ENCODE data around the gene DVL2.
A peak's percentile ranks its signal among the peaks of the same experiment; 100 is the strongest.

Gene DVL2

DNA sequence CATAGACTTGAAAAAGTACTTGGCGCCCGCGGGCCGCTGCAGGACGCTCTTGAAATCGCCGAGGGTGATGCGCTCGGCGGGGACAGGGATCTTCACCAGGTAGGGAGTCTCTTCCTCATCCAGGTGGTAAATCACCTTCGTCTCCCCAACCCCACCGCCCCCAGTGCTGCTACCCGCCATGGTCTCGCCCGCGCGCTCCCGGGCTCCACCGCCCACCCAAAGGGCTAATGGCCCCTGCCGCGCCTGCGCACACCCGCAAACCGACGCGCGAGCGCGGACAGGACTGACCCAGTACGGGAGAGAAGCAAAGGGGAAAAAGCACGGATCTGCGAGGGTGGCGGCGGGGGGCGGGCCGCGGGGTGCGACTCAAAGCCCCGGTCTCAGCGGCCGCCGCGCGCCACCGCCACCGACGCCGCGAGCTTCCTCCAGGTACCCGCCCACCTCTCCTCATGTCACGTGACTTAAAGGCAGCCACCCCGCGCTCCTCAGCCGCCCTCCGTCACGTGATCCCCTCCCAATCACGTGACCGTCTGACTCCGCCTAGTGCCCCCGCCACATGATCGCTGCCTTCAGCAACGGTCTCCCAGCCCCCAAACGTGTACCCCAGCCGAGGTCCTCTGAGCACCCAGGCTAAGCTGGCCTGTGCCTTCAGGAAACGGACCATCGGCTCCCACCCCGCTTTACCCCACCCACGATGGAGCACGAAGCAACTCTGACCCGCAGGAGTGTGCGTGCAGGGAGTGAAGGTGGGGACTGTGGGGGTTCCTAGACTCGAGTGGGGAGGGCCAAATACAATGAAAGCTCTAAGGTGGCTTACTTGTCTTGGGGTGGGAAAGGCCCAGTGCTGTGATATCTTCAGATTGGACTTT lies at the start of gene DVL2:
TSS of gene DVL2 (minus strand) at position 435 of the 869 bp plus-strand sequence. CDS start at position 180, 255 bp downstream.
- Histone ChIP-seq H3K9ac (ENCODE audit: low read length in 5 of 5) (peak within 1 kb of the TSS; percentile 78 to 91 (median 85)), H3K9me3 (ENCODE audit: control insufficient read depth in 5 of 5, low read length in 5 of 5) (no peaks in the 10 kb centered on the region), H3K27ac (ENCODE audit: low read depth, low read length) (peak within 1 kb of the TSS; percentile 92), H3K4me3 (ENCODE audit: low read depth in 1 of 5, low read length in 5 of 5) (peak within 1 kb of the TSS; percentile 78 to 87 (median 84)), H3K27me3 (ENCODE audit: control insufficient read depth in 5 of 5, insufficient read depth in 4 of 5, low read length in 5 of 5) (no peaks in the 10 kb centered on the region), H3K36me3 (ENCODE audit: control insufficient read depth in 5 of 5, insufficient read depth in 5 of 5, low read length in 5 of 5) (peaks cover 0 to 32% (median 29%) of the 10 kb centered on the region in 5 donors), H3K4me1 (ENCODE audit: control insufficient read depth in 5 of 5, insufficient read depth in 5 of 5, low read length in 5 of 5) (peaks cover 5 to 50% (median 42%) of the 10 kb centered on the region in 5 donors)

DNA sequence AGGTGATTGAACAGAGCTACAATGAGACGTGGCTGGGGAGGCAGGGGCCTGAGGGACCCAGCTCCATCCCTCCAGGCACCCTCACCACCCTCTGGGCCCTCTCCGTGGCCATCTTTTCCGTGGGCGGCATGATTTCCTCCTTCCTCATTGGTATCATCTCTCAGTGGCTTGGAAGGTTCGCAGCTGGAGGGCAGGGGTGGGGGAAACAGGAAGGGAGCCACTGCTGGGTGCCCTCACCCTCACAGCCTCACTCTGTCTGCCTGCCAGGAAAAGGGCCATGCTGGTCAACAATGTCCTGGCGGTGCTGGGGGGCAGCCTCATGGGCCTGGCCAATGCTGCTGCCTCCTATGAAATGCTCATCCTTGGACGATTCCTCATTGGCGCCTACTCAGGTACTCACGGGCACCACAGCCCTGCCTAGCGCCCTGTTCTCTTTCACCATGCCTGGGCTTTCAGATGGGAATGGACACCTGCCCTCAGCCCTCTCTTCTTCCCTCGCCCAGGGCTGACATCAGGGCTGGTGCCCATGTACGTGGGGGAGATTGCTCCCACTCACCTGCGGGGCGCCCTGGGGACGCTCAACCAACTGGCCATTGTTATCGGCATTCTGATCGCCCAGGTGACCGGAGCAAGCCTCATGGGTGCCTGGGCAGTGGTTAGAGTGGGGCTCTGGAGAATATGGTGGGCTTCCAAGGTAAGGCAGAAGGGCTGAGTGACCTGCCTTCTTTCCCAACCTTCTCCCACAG lies 49.3 kb upstream of the DVL2 start:
- Histone ChIP-seq H3K9me3 (ENCODE audit: control insufficient read depth in 5 of 5, low read length in 5 of 5) (no peaks in the 10 kb centered on the region), H3K9ac (ENCODE audit: low read length in 5 of 5) (peak overlapping the region in 1 of 5 donors; percentile 53), H3K27ac (ENCODE audit: low read depth, low read length) (peak overlapping the region; percentile 90), H3K4me1 (ENCODE audit: control insufficient read depth in 5 of 5, insufficient read depth in 5 of 5, low read length in 5 of 5) (peaks cover 7 to 61% (median 30%) of the 10 kb centered on the region in 5 donors), H3K36me3 (ENCODE audit: control insufficient read depth in 5 of 5, insufficient read depth in 5 of 5, low read length in 5 of 5) (peaks cover 0 to 39% (median 31%) of the 10 kb centered on the region in 5 donors), H3K4me3 (ENCODE audit: low read depth in 1 of 5, low read length in 5 of 5) (peak overlapping the region in 3 of 5 donors; percentile 65 to 69 (median 68)), H3K27me3 (ENCODE audit: control insufficient read depth in 5 of 5, insufficient read depth in 4 of 5, low read length in 5 of 5) (peaks cover 0 to 15% (median 0%) of the 10 kb centered on the region in 5 donors)

DNA sequence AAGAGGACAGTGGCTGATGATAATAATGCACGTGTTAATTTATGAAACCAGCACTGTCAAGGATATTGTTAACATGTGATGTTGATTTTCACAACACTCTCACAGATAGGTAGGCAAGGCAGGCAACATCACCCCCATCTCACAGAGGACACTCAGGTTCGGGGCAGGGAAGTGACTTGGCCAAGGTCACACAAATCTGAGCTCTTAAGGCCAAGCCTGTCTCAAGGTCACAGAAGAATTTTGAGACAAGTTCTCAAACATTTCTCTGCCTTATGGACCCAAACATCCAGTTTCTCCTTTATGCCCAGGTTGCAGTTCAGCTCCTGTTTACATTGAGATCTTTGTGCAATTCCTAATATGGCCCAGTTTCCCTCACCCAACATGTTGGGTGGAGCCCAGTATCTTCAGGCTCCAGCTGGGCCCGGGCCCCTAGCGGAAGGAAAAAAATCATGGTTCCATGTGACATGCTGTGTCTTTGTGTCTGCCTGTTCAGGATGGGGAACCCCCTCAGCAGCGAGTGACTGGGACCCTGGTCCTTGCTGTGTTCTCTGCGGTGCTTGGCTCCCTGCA lies 48.5 kb upstream of the DVL2 start:
- Histone ChIP-seq H3K27ac (ENCODE audit: low read depth, low read length) (peak overlapping the region; percentile 90), H3K9ac (ENCODE audit: low read length in 5 of 5) (peak overlapping the region in 3 of 5 donors; percentile 23 to 77 (median 70)), H3K4me3 (ENCODE audit: low read depth in 1 of 5, low read length in 5 of 5) (peak overlapping the region; percentile 54 to 69 (median 68)), H3K4me1 (ENCODE audit: control insufficient read depth in 5 of 5, insufficient read depth in 5 of 5, low read length in 5 of 5) (peaks cover 7 to 61% (median 30%) of the 10 kb centered on the region in 5 donors), H3K27me3 (ENCODE audit: control insufficient read depth in 5 of 5, insufficient read depth in 4 of 5, low read length in 5 of 5) (peaks cover 0 to 15% (median 0%) of the 10 kb centered on the region in 5 donors), H3K36me3 (ENCODE audit: control insufficient read depth in 5 of 5, insufficient read depth in 5 of 5, low read length in 5 of 5) (peaks cover 0 to 38% (median 31%) of the 10 kb centered on the region in 5 donors), H3K9me3 (ENCODE audit: control insufficient read depth in 5 of 5, low read length in 5 of 5) (no peaks in the 10 kb centered on the region)

DNA sequence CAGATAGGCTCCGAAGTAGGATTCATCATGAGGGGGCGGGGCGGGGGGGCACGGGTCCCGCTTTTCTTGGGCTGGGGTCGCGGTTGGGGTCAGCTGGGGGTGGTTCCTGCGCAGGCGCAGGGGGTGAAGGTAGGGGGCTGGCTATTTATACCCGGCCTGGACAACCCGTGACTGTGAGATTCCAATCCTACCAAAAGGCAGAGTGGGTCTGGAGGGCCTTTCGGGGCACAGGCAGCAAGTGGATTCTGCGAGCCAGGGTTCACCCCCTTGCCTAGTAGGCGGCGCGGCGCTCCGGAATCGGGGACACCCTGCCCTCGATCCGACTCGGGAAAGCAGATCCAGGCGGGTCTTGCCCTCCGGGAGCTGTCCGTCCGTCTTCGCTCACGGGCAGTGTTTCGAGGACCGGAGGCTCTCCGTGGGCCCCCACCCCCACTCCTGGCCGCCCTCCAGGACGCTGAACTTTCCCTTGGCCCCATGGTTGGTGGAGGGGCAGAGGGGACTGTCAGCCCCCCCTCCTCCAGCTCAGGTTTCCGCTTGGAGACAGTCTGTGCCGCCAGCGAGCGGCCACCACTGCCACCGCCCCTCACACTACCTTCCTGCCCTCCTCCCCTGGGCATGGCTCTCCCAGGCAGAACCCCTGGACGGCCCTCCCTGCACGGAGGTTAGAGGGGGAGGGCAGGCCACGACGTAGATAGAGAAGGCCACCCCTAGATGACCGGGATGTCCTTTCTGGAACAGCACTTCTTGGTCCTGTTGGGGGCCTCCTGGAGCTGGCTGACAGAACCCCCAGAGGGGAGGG lies 47.8 kb upstream of the DVL2 start:
- peaks cover 7 to 61% (median 30%) of the 10 kb centered on the region in 5 donors for H3K4me1 ChIP-seq (ENCODE audit: control insufficient read depth in 5 of 5, insufficient read depth in 5 of 5, low read length in 5 of 5)

DNA sequence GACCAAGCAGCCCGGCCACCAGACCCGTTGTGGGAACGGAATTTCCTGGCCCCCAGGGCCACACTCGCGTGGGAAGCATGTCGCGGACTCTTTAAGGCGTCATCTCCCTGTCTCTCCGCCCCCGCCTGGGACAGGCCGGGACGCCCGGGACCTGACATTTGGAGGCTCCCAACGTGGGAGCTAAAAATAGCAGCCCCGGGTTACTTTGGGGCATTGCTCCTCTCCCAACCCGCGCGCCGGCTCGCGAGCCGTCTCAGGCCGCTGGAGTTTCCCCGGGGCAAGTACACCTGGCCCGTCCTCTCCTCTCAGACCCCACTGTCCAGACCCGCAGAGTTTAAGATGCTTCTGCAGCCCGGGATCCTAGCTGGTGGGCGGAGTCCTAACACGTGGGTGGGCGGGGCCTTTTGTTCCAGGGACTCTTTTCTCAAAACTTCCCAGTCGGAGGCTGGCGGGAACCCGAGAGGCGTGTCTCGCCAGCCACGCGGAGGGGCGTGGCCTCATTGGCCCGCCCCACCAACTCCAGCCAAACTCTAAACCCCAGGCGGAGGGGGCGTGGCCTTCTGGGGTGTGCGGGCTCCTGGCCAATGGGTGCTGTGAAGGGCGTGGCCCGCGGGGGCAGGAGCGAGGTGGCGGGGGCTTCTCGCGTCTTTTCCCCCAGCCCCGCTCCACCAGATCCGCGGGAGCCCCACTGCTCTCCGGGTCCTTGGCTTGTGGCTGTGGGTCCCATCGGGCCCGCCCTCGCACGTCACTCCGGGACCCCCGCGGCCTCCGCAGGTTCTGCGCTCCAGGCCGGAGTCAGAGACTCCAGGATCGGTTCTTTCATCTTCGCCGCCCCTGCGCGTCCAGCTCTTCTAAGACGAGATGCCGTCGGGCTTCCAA lies 47.0 kb upstream of the DVL2 start, which contains the start of gene SLC2A4:
TSS of gene SLC2A4 (plus strand) at position 645 of the 879 bp plus-strand sequence. CDS start at position 862, 217 bp downstream.
- H3K4me3 ChIP-seq (ENCODE audit: low read depth in 1 of 5, low read length in 5 of 5): peak within 1 kb of the TSS; percentile 54 to 69 (median 68)
- H3K27ac ChIP-seq (ENCODE audit: low read depth, low read length): peak within 1 kb of the TSS; percentile 90
- H3K4me1 ChIP-seq (ENCODE audit: control insufficient read depth in 5 of 5, insufficient read depth in 5 of 5, low read length in 5 of 5): peaks cover 7 to 61% (median 30%) of the 10 kb centered on the region in 5 donors
- no peaks in the 10 kb centered on the region for H3K9me3 ChIP-seq (ENCODE audit: control insufficient read depth in 5 of 5, low read length in 5 of 5)
- peaks cover 0 to 15% (median 0%) of the 10 kb centered on the region in 5 donors for H3K27me3 ChIP-seq (ENCODE audit: control insufficient read depth in 5 of 5, insufficient read depth in 4 of 5, low read length in 5 of 5)
- peaks cover 0 to 28% (median 24%) of the 10 kb centered on the region in 5 donors for H3K36me3 ChIP-seq (ENCODE audit: control insufficient read depth in 5 of 5, insufficient read depth in 5 of 5, low read length in 5 of 5)
- peak within 1 kb of the TSS; percentile 28 to 77 (median 55) for H3K9ac ChIP-seq (ENCODE audit: low read length in 5 of 5)

More for the DNA sequence above, 47.8 kb upstream of the DVL2 start:
- peak overlapping the region; percentile 54 to 69 (median 68) for H3K4me3 ChIP-seq (ENCODE audit: low read depth in 1 of 5, low read length in 5 of 5)
- no peaks in the 10 kb centered on the region for H3K9me3 ChIP-seq (ENCODE audit: control insufficient read depth in 5 of 5, low read length in 5 of 5)
- peaks cover 0 to 15% (median 0%) of the 10 kb centered on the region in 5 donors for H3K27me3 ChIP-seq (ENCODE audit: control insufficient read depth in 5 of 5, insufficient read depth in 4 of 5, low read length in 5 of 5)
- H3K36me3 ChIP-seq (ENCODE audit: control insufficient read depth in 5 of 5, insufficient read depth in 5 of 5, low read length in 5 of 5): peaks cover 0 to 33% (median 28%) of the 10 kb centered on the region in 5 donors
- H3K9ac ChIP-seq (ENCODE audit: low read length in 5 of 5): peak overlapping the region in 4 of 5 donors; percentile 23 to 77 (median 61)
- peak overlapping the region; percentile 90 for H3K27ac ChIP-seq (ENCODE audit: low read depth, low read length)

DNA sequence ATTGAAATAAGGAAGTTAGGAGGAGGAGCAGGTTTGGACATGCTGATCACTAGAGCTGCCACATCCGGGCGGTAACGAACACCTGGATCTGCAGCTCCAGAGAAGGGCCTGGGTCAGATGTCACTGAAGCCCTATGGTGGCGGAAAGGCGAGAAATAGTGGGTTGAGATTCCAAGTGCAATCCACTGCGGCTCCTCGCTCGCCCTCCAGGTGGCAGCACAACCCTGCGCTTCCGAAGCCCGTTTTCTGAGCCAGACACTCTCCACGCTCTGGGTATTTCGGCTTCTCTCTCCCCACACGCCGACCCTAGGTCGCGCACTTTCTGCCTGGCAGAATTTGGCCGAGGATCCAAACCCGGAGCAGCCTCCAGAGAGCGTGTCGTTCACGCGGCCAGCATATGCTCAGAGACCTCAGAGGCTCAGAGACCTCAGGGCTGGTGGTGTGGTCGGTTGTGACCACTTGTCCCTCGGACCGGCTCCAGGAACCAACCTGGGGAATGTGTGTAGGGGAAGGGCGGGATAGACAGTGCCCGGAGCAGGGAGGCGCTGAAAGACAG lies 46.3 kb upstream of the DVL2 start:
- Histone ChIP-seq H3K4me3 (ENCODE audit: low read depth in 1 of 5, low read length in 5 of 5) (peak overlapping the region in 4 of 5 donors; percentile 54 to 69 (median 61)), H3K36me3 (ENCODE audit: control insufficient read depth in 5 of 5, insufficient read depth in 5 of 5, low read length in 5 of 5) (peaks cover 0 to 20% (median 17%) of the 10 kb centered on the region in 5 donors), H3K9me3 (ENCODE audit: control insufficient read depth in 5 of 5, low read length in 5 of 5) (no peaks in the 10 kb centered on the region), H3K27ac (ENCODE audit: low read depth, low read length) (peak overlapping the region; percentile 90), H3K9ac (ENCODE audit: low read length in 5 of 5) (peak overlapping the region in 4 of 5 donors; percentile 28 to 70 (median 62)), H3K4me1 (ENCODE audit: control insufficient read depth in 5 of 5, insufficient read depth in 5 of 5, low read length in 5 of 5) (peaks cover 7 to 55% (median 30%) of the 10 kb centered on the region in 5 donors), H3K27me3 (ENCODE audit: control insufficient read depth in 5 of 5, insufficient read depth in 4 of 5, low read length in 5 of 5) (peaks cover 0 to 15% (median 0%) of the 10 kb centered on the region in 5 donors)

DNA sequence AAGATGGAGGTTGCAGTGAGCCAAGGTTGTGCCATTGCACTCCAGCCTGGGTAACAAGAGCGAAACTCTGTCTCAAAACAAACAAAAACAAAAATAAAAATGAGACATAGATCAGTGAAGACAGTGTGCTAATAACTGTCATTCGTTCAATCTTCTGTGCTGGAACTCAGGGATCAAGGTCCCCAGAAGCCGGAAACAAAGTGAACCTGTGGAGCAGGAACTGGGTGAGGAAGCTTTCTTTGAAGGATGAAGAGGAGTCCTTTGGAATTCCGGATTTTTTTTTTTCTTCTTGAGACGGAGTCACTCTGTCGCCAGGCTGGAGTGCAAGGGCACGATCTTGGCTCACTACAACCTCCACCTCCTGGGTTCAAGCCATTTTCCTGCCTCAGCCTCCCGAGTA lies 45.1 kb upstream of the DVL2 start:
- H3K9ac ChIP-seq (ENCODE audit: low read length in 5 of 5): no peak overlapping the region
- peaks cover 0 to 15% (median 0%) of the 10 kb centered on the region in 5 donors for H3K27me3 ChIP-seq (ENCODE audit: control insufficient read depth in 5 of 5, insufficient read depth in 4 of 5, low read length in 5 of 5)
- no peak overlapping the region for H3K27ac ChIP-seq (ENCODE audit: low read depth, low read length)
- H3K36me3 ChIP-seq (ENCODE audit: control insufficient read depth in 5 of 5, insufficient read depth in 5 of 5, low read length in 5 of 5): peaks cover 0 to 9% (median 6%) of the 10 kb centered on the region in 5 donors
- no peaks in the 10 kb centered on the region for H3K9me3 ChIP-seq (ENCODE audit: control insufficient read depth in 5 of 5, low read length in 5 of 5)
- H3K4me3 ChIP-seq (ENCODE audit: low read depth in 1 of 5, low read length in 5 of 5): no peak overlapping the region
- peaks cover 7 to 47% (median 30%) of the 10 kb centered on the region in 5 donors for H3K4me1 ChIP-seq (ENCODE audit: control insufficient read depth in 5 of 5, insufficient read depth in 5 of 5, low read length in 5 of 5)

DNA sequence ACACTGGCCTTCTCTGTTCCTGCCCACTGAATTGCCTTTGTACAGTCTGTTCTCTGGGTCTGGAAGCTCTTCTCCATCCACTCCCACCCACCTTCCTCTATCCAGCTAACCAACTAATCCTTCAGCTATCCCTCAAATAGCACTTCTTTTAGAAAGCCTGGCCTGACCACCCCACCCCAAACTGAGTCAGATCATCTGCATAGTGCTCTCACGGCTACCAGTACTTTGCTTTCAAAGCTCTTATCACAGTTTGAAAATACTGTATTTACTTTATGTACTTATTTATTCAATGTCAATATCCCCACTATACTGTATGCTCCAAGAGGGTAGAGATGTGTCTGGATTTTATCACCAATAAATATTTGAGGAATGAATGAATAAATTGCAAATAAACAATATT lies 32.5 kb upstream of the DVL2 start:
- Histone ChIP-seq H3K9ac (ENCODE audit: low read length in 5 of 5) (no peak overlapping the region), H3K36me3 (ENCODE audit: control insufficient read depth in 5 of 5, insufficient read depth in 5 of 5, low read length in 5 of 5) (no peaks in the 10 kb centered on the region), H3K9me3 (ENCODE audit: control insufficient read depth in 5 of 5, low read length in 5 of 5) (no peaks in the 10 kb centered on the region), H3K27ac (ENCODE audit: low read depth, low read length) (no peak overlapping the region), H3K4me1 (ENCODE audit: control insufficient read depth in 5 of 5, insufficient read depth in 5 of 5, low read length in 5 of 5) (peaks cover 0 to 29% (median 21%) of the 10 kb centered on the region in 5 donors), H3K27me3 (ENCODE audit: control insufficient read depth in 5 of 5, insufficient read depth in 4 of 5, low read length in 5 of 5) (peaks cover 0 to 19% (median 14%) of the 10 kb centered on the region in 5 donors), H3K4me3 (ENCODE audit: low read depth in 1 of 5, low read length in 5 of 5) (no peak overlapping the region)
